Measurements from ENCODE around the gene FXYD6. TPM values are rescaled to one million over a fixed set of nuclear protein-coding genes. Genes with fewer than 3 reads are reported as not detected.
"Not testable (repeated sequence)": the region's sequence is repeated elsewhere in the genome, so short reads cannot be mapped to it uniquely, and the experiment has no call there.

The FXYD6 gene
- total RNA-seq, 2 donors from 2014 or later, result 17.5 to 17.8 TPM

DNA sequence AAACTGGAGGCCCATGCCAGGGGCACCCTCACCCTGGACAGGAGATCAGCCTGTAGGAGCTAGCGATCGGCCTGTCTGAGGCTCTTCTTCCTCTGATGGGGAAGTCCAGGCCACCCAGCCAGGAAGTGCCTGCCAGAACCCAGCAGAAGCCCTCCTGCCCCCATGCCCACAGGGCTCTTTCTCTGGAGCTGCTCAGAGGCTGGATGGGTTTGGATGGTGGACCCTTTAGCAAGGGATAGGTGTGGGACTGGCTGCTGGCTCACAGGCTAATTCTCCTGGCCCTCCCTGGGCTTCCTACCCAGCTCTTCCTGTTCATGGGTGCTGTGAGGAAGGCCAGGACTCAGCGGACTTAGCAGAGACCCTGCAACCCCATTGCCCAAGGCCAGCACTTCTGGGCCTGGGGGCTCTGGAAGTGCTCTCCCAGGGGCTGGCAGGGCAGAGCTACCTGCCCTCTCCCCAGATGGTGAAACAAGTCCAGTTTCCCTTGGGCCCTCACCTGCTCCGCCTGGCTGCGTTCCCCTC, 59.6 kb downstream of the FXYD6 start:
- Histone ChIP-seq H3K4me1 (ENCODE audit: control insufficient read depth in 1 of 2, low read depth in 2 of 2) (peaks cover 0 to 7% of the 10 kb centered on the region in 2 donors), H3K27ac (no peak overlapping the region), H3K36me3 (no peaks in the 10 kb centered on the region), H3K27me3 (replicated peaks; ENCODE audit: insufficient read depth) (no peaks in the 10 kb centered on the region), H3K4me3 (no peak overlapping the region), H3K9me3 (no peaks in the 10 kb centered on the region)
- ATAC-seq (ENCODE audit: insufficient number of reproducible peaks, low FRiP score, low read depth) (no peak), DNase-seq (ENCODE audit: low spot score) (no peak)
- TF ChIP-seq, protein P1, sequence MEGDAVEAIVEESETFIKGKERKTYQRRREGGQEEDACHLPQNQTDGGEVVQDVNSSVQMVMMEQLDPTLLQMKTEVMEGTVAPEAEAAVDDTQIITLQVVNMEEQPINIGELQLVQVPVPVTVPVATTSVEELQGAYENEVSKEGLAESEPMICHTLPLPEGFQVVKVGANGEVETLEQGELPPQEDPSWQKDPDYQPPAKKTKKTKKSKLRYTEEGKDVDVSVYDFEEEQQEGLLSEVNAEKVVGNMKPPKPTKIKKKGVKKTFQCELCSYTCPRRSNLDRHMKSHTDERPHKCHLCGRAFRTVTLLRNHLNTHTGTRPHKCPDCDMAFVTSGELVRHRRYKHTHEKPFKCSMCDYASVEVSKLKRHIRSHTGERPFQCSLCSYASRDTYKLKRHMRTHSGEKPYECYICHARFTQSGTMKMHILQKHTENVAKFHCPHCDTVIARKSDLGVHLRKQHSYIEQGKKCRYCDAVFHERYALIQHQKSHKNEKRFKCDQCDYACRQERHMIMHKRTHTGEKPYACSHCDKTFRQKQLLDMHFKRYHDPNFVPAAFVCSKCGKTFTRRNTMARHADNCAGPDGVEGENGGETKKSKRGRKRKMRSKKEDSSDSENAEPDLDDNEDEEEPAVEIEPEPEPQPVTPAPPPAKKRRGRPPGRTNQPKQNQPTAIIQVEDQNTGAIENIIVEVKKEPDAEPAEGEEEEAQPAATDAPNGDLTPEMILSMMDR (IDR thresholded peaks at IDR 0.05), result no peak

DNA sequence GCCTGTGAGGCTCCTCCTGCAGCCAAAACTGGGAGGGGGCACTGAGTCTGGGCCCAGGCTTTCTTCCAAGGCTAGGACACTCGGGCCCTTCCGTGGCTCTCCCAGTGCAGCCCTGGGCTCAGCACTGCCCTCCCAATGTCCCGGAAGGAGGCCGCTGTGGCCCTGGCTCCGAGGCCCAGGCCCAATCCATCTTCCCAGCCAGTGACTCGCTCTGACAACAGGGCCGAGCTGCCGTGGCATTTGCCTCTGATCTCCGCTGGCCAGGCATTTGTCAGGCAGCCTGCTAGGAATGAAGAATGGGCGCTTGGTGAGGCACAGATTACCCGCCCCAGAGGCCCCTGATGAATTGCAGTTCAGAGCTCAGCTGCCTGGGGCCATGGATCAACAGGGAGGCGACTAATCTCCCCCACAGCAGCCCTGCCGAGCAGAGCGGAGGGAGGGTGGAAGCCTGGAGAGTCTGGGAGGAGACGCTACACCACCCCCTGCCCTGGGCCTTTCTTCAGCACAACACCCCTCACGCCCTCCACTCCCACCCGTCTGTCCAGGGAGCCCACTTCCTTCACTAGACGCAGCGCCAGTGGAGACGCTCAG, 60.2 kb downstream of the FXYD6 start:
- DNase-seq (ENCODE audit: low spot score) (no peak), ATAC-seq (ENCODE audit: insufficient number of reproducible peaks, low FRiP score, low read depth) (no peak)
- TF ChIP-seq, protein P1 (IDR thresholded peaks at IDR 0.05), result no peak
- no peaks in the 10 kb centered on the region for H3K27me3 ChIP-seq (replicated peaks; ENCODE audit: insufficient read depth)
- H3K4me3 ChIP-seq, result no peak overlapping the region
- H3K9me3 ChIP-seq, result no peaks in the 10 kb centered on the region
- H3K4me1 ChIP-seq (ENCODE audit: control insufficient read depth in 1 of 2, low read depth in 2 of 2), result peaks cover 0 to 7% of the 10 kb centered on the region in 2 donors
- no peaks in the 10 kb centered on the region for H3K36me3 ChIP-seq
- no peak overlapping the region for H3K27ac ChIP-seq

DNA sequence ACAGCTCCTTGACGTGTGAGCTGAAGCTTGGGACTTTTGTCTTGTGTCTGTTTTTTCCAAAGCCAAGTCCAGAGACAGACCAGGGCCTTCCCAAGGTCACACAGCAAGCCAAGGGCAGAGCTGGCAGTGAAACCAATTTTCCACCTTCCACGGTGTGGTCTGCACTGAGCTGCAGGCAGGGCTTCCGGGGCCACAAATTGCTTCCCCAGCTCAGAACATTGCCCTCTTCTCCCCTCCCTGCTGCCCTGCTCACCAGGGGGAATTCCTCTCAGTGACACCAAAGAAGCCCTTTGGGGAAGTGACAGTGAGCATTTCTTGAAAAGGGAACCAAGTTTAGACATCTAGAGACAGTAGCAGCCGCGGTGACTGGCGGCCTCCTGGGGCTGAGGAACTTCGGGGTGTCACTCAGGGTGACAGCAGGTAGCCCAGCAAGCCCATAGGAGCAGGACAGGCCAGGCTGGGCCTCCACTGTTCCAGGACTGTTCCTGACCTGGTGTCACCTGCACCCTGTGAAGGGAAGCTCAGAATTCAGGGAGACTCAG, 61.1 kb downstream of the FXYD6 start:
- ATAC-seq (ENCODE audit: insufficient number of reproducible peaks, low FRiP score, low read depth), result no peak
- Histone ChIP-seq H3K27me3 (replicated peaks; ENCODE audit: insufficient read depth) (no peaks in the 10 kb centered on the region), H3K27ac (no peak overlapping the region), H3K4me3 (no peak overlapping the region), H3K4me1 (ENCODE audit: control insufficient read depth in 1 of 2, low read depth in 2 of 2) (peaks cover 0 to 7% of the 10 kb centered on the region in 2 donors), H3K36me3 (no peaks in the 10 kb centered on the region), H3K9me3 (no peaks in the 10 kb centered on the region)
- TF ChIP-seq, protein P1 (IDR thresholded peaks at IDR 0.05), result no peak
- no peak for DNase-seq (ENCODE audit: low spot score)

DNA sequence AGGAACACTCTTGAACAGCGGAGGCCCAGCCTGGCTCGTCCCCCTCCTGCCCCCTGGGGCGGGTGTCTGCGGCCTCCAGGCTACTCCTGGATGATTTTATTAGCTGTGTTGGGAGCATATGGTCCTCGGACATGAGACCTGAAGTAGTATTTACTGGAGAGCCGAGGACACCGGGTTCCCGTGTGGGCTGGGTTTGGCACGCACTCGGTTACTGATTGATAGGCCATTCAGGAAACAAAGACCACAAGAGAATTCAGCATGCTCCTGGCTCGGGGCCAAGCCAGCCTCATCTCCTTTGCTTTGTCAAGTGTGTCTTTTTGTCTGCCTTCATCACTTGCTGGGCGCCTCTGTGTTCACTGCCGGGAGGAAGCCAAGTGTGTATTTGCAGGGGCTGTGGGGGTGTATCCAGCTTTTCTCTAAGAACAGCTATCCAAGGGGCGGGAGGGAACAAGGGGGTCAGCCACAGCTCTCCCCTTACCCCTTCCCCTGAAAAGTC, 61.6 kb downstream of the FXYD6 start:
- Histone ChIP-seq H3K27ac (no peak overlapping the region), H3K36me3 (no peaks in the 10 kb centered on the region), H3K4me3 (no peak overlapping the region), H3K4me1 (ENCODE audit: control insufficient read depth in 1 of 2, low read depth in 2 of 2) (peaks cover 0 to 7% of the 10 kb centered on the region in 2 donors), H3K9me3 (no peaks in the 10 kb centered on the region), H3K27me3 (replicated peaks; ENCODE audit: insufficient read depth) (no peaks in the 10 kb centered on the region)
- DNase-seq (ENCODE audit: low spot score) (no peak), ATAC-seq (ENCODE audit: insufficient number of reproducible peaks, low FRiP score, low read depth) (no peak)
- TF ChIP-seq, protein P1 (IDR thresholded peaks at IDR 0.05), result no peak

DNA sequence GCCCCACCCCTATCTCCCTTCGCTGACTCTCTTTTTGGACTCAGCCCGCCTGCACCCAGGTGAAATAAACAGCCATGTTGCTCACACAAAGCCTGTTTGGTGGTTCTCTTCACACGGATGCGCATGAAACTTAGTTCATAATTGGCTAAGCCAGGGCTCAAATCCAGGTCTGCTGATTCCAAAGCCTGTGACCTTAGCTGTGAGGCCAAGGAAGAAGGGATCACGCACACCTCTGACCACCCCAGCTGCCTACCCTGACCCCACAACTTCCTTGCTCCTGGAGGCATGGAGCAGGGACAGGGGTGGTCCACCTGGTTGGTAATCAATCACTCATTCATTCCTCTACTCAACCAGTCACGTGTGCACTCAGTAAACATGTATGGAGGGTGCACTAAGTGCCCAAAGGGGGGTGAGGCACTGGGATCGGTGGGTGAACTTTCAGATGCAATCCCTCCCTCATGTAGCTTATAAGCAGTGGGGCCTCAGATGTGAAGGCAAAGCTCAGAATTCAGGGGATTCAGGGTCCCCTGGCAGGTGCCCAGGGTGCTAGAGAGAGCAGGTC, 62.2 kb downstream of the FXYD6 start:
- TF ChIP-seq, protein P1 (IDR thresholded peaks at IDR 0.05), result no peak
- Histone ChIP-seq H3K27me3 (replicated peaks; ENCODE audit: insufficient read depth) (no peaks in the 10 kb centered on the region), H3K27ac (no peak overlapping the region), H3K4me1 (ENCODE audit: control insufficient read depth in 1 of 2, low read depth in 2 of 2) (peaks cover 0 to 7% of the 10 kb centered on the region in 2 donors), H3K36me3 (no peaks in the 10 kb centered on the region), H3K9me3 (no peaks in the 10 kb centered on the region), H3K4me3 (no peak overlapping the region)
- ATAC-seq (ENCODE audit: insufficient number of reproducible peaks, low FRiP score, low read depth) (no peak), DNase-seq (ENCODE audit: low spot score) (no peak)

DNA sequence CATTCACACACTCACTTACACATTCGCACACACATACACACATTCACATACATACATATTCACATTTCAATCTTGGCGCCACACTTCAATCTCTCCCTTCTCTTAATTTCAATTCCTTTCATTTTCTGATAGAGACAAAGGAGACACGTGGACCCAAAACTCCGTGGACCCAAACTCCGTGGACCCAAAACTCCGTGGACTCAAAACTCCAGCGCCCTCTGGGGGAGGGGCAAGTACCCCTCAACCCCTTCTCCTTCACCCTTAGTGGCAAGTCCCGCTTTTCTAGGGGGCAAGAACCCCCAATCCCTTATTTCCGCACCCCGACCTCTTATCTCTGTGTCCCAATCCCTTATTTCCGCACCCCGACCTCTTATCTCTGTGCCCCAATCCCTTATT, 66.4 kb downstream of the FXYD6 start:
- H3K9me3 ChIP-seq; H3K27ac ChIP-seq; H3K36me3 ChIP-seq; H3K4me1 ChIP-seq (ENCODE audit: control insufficient read depth in 1 of 2, low read depth in 2 of 2); DNase-seq (ENCODE audit: low spot score); H3K4me3 ChIP-seq; H3K27me3 ChIP-seq (replicated peaks; ENCODE audit: insufficient read depth); ATAC-seq (ENCODE audit: insufficient number of reproducible peaks, low FRiP score, low read depth): not testable (repeated sequence)

Data from thoracic aorta (tissue), 2 donors.